SK-N-MC (cell line): ENCODE results near the gene ARID5B.

Experiments used
- DNase-seq: peaks from one replicate; pipeline ENCODE4 v3.0.0-alpha.2; 2011; ENCODE audit warnings: low read depth, low spot score
- H3K27ac ChIP-seq: fragments of 200-600 bp; sonication (generic); 2 replicates; pipeline ENCODE4 v1.5.1; 2016; ENCODE audit warnings: mixed run types
- H3K36me3 ChIP-seq: fragments of 200-600 bp; sonication (generic); 2 replicates; pipeline ENCODE4 v1.6.1; 2017; ENCODE audit warnings: antibody characterized with exemption, low read length, mixed read lengths; ENCODE audit not compliant: insufficient read depth
- H3K4me3 ChIP-seq: fragments of 200-600 bp; sonication (generic); 2 replicates; pipeline ENCODE4 v1.5.1; 2016
- H3K9ac ChIP-seq: fragments of 200-600 bp; sonication (generic); 2 replicates; pipeline ENCODE4 v1.8.0; 2017; ENCODE audit warnings: mixed run types, mixed read lengths; ENCODE audit not compliant: insufficient read length
- H3K9me3 ChIP-seq: fragments of 200-600 bp; sonication (generic); 2 replicates; pipeline ENCODE4 v1.6.1; 2017; ENCODE audit warnings: low read depth, mild to moderate bottlenecking, antibody characterized with exemption, low read length, moderate library complexity, mixed read lengths
- EZH2 ChIP-seq: fragments of 200-600 bp; sonication (generic); IDR thresholded peaks from one replicate; pipeline ENCODE4 v1.6.1; 2017; ENCODE audit warnings: antibody characterized with exemption
- FOXP2 ChIP-seq: optimal IDR thresholded peaks from 2 replicates; pipeline ENCODE3; 2011; ENCODE audit warnings: mild to moderate bottlenecking, moderate library complexity; ENCODE audit not compliant: insufficient read depth; ENCODE audit errors: extremely low read length, control extremely low read depth
- POLR2AphosphoS5 ChIP-seq: IDR thresholded peaks from 2 replicates; pipeline ENCODE4 v1.6.1; 2012; ENCODE audit warnings: mild to moderate bottlenecking, low read depth, low read length, borderline replicate concordance

The ARID5B gene

DNA sequence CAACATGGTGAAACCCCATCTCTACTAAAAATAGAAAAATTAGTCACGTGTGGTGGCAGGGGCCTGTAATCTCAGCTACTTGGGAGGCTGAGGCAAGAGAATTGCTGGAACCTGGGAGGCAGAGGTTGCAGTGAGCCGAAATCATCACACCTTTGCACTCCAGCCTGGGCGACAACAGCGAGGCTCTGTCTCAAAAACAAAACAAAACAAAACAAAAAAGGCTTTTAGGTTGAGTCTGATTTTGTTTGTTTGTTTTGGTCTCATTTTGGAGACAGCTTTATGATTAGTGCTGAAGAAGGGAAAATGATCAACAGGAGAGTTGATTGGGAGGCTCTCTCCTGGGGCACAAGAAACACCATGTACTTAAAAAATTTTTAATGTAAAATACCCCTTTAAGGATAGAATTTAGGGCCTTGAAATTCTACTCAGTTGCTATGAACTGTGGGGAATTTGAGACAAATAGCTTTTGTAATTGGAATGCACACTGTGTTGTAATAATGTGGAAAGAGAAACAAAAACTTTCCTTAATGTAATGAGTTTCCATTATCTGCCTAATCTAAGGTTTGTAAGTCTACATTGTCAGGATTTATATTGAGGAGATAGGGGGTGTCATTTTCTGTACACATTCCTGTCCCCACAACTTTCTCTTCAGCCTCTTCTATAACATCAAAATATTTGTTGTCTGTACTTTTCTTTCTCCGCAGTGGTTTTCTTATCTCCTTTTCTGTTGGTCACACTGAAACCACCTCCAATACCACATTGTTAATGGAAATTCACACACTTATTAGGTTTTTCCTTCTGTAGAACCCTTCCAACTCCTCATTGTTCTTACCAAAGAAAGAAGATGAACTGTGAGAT is 41.3 kb downstream of the ARID5B start:
- Histone ChIP-seq H3K9ac (peak overlapping the region; percentile 69), H3K4me3 (peak overlapping the region; percentile 63), H3K27ac (peak overlapping the region; percentile 98)

DNA sequence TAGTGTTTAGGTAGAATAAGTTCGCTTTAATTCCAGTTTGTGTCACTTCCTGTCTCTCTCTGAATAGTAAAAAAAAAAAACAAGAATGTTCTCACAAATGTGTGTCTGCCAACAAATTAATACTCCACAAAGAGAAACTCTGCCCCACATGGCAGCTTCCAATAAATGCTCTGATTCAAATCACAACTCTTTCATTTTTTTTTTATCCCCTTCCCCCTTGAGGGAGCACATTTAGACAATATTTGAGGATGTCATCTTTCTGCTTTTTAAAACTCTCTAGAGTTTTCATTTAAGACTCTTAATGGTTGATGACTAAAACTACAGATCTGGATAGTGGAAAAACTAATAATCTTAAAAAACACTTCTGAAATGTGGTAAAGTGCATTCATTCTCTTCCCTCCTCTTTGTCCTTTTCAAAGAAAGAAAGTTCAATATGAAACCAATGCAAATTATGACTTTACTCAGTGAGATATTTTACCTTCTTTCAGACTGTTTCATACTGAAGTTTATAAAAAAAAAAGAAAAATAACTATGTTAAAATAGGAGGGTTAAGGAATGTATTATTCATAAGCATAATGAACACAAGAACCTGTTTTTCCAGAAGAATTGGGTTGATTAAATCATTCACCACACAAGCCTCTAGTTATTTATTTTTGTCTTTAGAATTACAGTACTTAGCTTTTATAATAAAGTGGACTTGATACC is 42.3 kb downstream of the ARID5B start:
- no peak for DNase-seq
- Histone ChIP-seq H3K36me3 (no peaks in the 10 kb centered on the region; the same call in 1 of the 2 replicates), H3K9ac (peak overlapping the region; percentile 69), H3K4me3 (peak overlapping the region; percentile 63), H3K9me3 (no peaks in the 10 kb centered on the region), H3K27ac (peak overlapping the region; percentile 98)
- no peak for TF ChIP-seq FOXP2
- TF ChIP-seq POLR2AphosphoS5: no peak
- TF ChIP-seq EZH2: no peak

More for the DNA sequence above, 41.3 kb downstream of the ARID5B start:
- no peak for DNase-seq
- Histone ChIP-seq H3K9me3 (no peaks in the 10 kb centered on the region), H3K36me3 (no peaks in the 10 kb centered on the region; the same call in 1 of the 2 replicates)
- no peak for TF ChIP-seq FOXP2
- TF ChIP-seq POLR2AphosphoS5: no peak
- no peak for TF ChIP-seq EZH2

DNA sequence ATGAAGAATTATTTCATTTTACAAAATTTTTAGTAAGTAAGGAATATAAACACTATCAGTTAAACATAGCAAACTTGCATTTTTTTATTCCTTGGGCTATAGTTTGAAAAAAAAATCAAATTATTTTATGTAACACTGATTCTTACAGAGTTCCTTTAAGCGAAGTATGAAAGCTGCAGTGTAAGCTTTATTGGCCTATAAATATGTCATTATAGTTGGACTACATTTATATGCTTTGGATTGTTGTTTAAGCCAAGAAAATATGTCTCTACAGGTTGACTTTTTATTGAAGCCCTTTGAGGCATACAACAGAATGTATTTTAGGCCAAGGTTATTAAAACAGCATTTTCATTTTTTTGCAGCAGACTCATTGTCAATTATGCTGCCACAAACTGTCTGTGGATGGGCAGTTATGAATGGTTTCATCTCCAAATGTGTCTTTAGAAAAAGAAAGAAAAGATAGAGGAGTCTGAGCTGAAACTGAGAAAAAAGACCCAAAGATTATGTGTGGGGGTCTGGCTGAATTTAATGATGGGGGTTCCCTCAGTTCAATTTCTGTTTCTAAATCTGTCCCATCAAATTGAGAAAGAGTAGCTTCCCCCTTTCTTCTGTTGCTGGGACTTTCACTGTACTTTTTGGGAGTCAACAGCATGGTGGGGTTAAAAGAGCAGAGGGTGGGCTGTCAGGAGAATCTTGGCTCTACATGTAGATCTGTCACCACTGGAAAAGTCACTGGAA is 43.1 kb downstream of the ARID5B start:
- TF ChIP-seq EZH2 (no peak), FOXP2 (no peak)

DNA sequence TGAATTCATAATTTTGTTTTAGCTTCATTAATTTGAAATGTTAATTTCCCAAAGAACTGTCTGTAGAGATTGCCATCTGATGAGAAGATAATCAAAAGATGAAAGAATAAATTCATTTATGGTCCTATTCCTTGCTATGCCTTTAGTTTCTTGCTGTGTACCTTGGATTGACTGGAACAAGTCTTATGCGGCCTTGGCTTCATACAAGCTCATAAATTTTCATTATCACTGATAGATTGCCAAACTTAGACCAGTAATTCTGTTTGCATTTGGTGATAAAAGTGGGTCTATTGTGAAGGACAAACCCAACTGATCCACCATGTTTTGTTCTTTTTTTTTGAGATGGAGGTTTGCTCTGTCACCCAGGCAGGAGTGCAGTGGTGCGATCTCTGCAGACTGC is 48.2 kb downstream of the ARID5B start:
- H3K36me3 ChIP-seq: no peaks in the 10 kb centered on the region
- no peaks in the 10 kb centered on the region for H3K9me3 ChIP-seq
- no peak for DNase-seq
- H3K9ac ChIP-seq: no peak overlapping the region
- no peak overlapping the region for H3K27ac ChIP-seq
- no peak overlapping the region for H3K4me3 ChIP-seq
- no peak for TF ChIP-seq POLR2AphosphoS5
- no peak for TF ChIP-seq FOXP2
- no peak for TF ChIP-seq EZH2

More for the DNA sequence above, 43.1 kb downstream of the ARID5B start:
- peak overlapping the region; percentile 63 for H3K4me3 ChIP-seq
- H3K9me3 ChIP-seq: no peaks in the 10 kb centered on the region
- H3K36me3 ChIP-seq: no peaks in the 10 kb centered on the region; the same call in 1 of the 2 replicates
- peak overlapping the region; percentile 69 for H3K9ac ChIP-seq
- no peak for DNase-seq
- H3K27ac ChIP-seq: peak overlapping the region; percentile 98

DNA sequence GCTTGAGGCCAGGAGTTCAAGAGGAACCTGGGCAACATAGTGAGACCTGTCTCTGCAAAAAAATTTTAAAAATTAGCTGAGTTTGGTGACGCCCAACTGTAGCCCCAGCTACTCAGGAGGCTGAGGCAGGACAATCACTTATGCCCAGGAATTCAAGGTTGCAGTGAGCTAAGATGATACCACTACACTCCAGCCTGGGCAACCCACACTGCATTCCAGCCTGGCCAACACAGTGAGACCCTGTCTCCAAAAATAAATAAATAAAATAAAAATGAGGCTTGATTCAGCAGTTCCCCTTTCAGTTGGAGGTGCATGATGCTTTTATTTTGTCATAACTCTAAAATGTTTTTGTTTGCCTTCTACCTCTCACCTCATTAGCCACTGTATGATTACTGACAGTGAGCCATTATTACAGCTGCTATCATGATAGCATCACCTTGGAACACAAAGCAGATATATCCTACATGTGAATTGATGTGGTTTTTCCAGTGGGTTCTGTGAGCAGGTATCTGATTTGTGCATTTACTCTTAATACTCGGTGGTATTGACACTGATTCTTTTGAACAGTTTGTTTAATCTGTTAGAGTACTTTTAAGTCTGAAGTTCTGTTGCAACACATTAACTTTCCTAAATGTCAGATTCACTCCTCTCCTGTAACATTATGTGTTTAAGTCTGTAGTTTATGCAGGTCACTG is 49.1 kb downstream of the ARID5B start:
- H3K27ac ChIP-seq: no peak overlapping the region
- no peaks in the 10 kb centered on the region for H3K9me3 ChIP-seq
- H3K9ac ChIP-seq: no peak overlapping the region
- no peaks in the 10 kb centered on the region for H3K36me3 ChIP-seq
- H3K4me3 ChIP-seq: no peak overlapping the region
- no peak for DNase-seq
- TF ChIP-seq EZH2 (no peak), FOXP2 (no peak), POLR2AphosphoS5 (no peak)

DNA sequence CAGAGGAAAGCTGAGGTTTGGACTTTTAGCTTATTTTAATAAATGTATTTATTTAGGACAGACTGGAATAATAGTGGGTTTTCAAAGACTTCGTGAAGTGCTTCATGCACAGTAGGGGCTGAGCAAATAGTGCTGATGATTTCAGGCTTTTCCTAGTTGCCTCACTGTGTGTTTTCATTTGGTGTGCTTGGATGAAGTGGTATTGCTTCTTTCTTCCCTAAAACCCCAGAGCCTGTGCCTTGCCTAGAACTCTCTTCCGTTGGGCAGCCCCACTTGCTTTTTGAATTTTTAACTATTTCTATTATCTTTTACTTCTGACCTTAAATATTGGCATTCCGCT is 49.6 kb downstream of the ARID5B start:
- no peak overlapping the region for H3K9ac ChIP-seq
- no peak overlapping the region for H3K27ac ChIP-seq
- no peaks in the 10 kb centered on the region for H3K9me3 ChIP-seq
- H3K4me3 ChIP-seq: no peak overlapping the region
- no peaks in the 10 kb centered on the region for H3K36me3 ChIP-seq
- TF ChIP-seq EZH2 (no peak), POLR2AphosphoS5 (no peak), FOXP2 (no peak)
- no peak for DNase-seq

DNA sequence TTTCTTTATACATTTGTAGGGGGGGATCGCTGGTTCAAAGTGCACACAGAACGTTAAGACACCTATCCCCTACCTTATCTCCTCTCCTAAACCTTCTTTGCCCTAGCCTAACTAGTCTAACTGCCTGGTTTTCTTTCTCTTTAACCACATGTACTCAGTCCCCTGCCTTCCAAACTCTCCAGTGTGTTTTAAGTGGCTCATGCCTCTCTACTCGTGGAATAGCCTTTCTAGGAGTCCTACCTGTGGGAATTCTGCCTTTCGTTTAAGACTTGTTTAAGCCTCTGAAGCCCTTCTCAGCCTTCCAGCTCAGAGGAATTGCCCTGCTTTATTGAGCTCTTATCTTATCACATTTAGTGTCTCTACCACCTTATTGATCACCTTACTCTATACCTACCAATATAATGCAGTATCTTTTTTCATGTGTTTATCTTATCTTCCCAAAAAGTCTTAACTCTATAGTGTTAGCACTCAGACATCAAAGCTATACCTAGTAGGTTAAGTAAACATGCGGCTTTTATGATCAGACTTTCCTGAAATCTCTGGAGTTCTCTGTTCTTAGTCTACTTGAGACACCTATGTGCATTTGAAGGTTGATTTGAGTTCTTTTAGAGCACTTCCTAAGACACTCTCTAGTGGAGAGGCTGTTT is 50.7 kb downstream of the ARID5B start:
- H3K9me3 ChIP-seq: no peaks in the 10 kb centered on the region
- no peaks in the 10 kb centered on the region for H3K36me3 ChIP-seq
- no peak overlapping the region for H3K4me3 ChIP-seq
- H3K27ac ChIP-seq: no peak overlapping the region
- DNase-seq: no peak
- TF ChIP-seq POLR2AphosphoS5 (no peak), EZH2 (no peak)
- H3K9ac ChIP-seq: no peak overlapping the region
